ENCODE results near the gene CELF2. TPM values are rescaled to one million over a fixed set of nuclear protein-coding genes. Genes with fewer than 3 reads are reported as not detected.

CELF2 gene
- total RNA-seq, 2 donors from 2014 or later, result 63.2 to 69.4 TPM

- H3K27ac ChIP-seq, result peak overlapping the region; percentile 66 to 92
- peaks cover 0 to 56% of the 10 kb centered on the region in 2 donors for H3K4me1 ChIP-seq
- DNase-seq (ENCODE audit: low spot score), result no peak
- no peak overlapping the region for H3K4me3 ChIP-seq
- no peaks in the 10 kb centered on the region for H3K27me3 ChIP-seq
- H3K9me3 ChIP-seq, result no peaks in the 10 kb centered on the region
- TF ChIP-seq, protein P1, sequence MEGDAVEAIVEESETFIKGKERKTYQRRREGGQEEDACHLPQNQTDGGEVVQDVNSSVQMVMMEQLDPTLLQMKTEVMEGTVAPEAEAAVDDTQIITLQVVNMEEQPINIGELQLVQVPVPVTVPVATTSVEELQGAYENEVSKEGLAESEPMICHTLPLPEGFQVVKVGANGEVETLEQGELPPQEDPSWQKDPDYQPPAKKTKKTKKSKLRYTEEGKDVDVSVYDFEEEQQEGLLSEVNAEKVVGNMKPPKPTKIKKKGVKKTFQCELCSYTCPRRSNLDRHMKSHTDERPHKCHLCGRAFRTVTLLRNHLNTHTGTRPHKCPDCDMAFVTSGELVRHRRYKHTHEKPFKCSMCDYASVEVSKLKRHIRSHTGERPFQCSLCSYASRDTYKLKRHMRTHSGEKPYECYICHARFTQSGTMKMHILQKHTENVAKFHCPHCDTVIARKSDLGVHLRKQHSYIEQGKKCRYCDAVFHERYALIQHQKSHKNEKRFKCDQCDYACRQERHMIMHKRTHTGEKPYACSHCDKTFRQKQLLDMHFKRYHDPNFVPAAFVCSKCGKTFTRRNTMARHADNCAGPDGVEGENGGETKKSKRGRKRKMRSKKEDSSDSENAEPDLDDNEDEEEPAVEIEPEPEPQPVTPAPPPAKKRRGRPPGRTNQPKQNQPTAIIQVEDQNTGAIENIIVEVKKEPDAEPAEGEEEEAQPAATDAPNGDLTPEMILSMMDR (IDR thresholded peaks at IDR 0.05), result no peak
- H3K36me3 ChIP-seq, result no peaks in the 10 kb centered on the region
Observed at GRCh38 chr10:11015446-11015934, 2.2 kb upstream of the CELF2 start.

DNA sequence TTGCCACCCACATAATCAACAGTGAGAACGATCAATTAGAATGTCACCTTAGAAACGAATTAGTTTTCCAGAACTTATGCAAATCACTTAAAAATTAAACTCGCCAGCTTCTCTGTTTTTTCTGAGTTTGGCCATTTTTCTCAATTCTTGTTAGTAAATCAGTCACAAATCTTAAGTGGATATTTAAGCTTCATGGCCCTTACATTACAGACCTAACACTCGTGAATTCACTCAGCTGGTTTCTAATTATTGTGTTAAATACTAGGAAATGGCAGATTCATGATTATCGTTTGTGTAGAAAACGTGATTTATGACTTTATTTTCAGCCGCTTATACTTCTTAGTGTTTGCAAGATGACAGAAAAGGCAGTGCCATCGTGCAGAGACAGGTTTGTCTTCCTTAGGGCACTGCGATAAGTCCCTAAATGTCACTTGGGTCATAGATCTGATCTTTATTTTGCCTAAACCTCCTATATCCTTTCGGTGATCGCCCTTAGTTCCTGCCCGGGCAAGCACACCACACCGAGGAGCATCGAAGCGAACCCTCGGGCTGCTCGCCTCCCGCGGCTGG lies 587 bp upstream of the CELF2 start:
- peak overlapping the region; percentile 92 to 93 for H3K27ac ChIP-seq
- TF ChIP-seq, protein P1 (IDR thresholded peaks at IDR 0.05), result no peak
- H3K9me3 ChIP-seq, result no peaks in the 10 kb centered on the region
- peak overlapping the region; percentile 70 to 87 for H3K4me3 ChIP-seq
- DNase-seq (ENCODE audit: low spot score), result no peak
- H3K4me1 ChIP-seq, result peaks cover 0 to 64% of the 10 kb centered on the region in 2 donors
- no peaks in the 10 kb centered on the region for H3K36me3 ChIP-seq
- no peaks in the 10 kb centered on the region for H3K27me3 ChIP-seq

- no peak for DNase-seq (ENCODE audit: low spot score)
- Histone ChIP-seq H3K27ac (peak overlapping the region; percentile 95 to 97), H3K36me3 (no peaks in the 10 kb centered on the region), H3K4me1 (peaks cover 0 to 64% of the 10 kb centered on the region in 2 donors), H3K9me3 (no peaks in the 10 kb centered on the region), H3K27me3 (no peaks in the 10 kb centered on the region), H3K4me3 (peak overlapping the region; percentile 70 to 87)
- TF ChIP-seq, protein P1 (IDR thresholded peaks at IDR 0.05), result no peak
Observed at GRCh38 chr10:11018432-11018841, 765 bp downstream of the CELF2 start.

GRCh38 chr10:11018855-11019631 lies 1.4 kb downstream of the CELF2 start:
- Histone ChIP-seq H3K4me1 (peaks cover 0 to 64% of the 10 kb centered on the region in 2 donors), H3K27ac (peak overlapping the region; percentile 95 to 97), H3K36me3 (no peaks in the 10 kb centered on the region), H3K27me3 (no peaks in the 10 kb centered on the region), H3K9me3 (no peaks in the 10 kb centered on the region), H3K4me3 (peak overlapping the region; percentile 70 to 87)
- DNase-seq (ENCODE audit: low spot score), result no peak
- TF ChIP-seq, protein P1 (IDR thresholded peaks at IDR 0.05), result no peak

DNA sequence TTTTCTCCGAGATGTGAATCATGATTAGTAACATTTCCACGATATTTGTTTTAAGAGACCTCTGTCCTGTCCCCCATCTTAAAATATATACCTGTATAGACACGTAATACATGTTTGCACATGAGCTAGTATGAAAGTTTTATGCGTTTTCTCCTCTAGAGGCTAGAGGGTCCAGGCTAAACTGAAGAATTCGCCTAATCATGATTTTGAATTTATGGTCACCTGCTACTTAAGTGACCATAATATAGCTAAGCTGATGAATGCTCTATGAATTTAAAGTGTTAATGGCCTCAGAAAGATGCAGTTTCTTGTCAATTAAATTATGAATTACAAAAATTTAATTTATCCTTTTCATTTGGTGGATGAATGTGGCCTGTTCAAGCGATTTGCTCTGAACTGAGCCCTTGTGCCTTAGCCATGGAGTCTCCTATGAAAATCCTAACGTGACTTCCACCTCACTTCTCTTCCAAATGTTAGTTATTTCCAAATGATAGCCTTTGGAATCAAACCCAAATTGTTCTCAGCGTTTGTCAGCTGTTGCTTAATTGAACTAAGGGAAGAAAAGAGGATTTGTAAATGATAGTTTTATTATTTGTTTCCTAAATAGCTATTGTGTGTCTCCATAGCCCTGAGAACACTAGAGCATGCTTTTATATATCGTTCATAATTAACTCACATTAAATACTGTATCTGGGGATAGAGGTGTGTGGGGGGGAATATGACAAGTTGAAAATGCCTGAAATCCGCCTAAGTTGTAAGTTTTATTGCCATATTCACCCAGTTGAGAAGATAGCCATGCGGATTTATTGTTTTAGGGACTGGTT lies 2.3 kb downstream of the CELF2 start:
- Histone ChIP-seq H3K36me3 (no peaks in the 10 kb centered on the region), H3K4me3 (peak overlapping the region; percentile 70 to 87), H3K4me1 (peaks cover 0 to 60% of the 10 kb centered on the region in 2 donors), H3K27me3 (no peaks in the 10 kb centered on the region), H3K9me3 (no peaks in the 10 kb centered on the region), H3K27ac (peak overlapping the region; percentile 95 to 97)
- DNase-seq (ENCODE audit: low spot score), result no peak
- TF ChIP-seq, protein P1 (IDR thresholded peaks at IDR 0.05), result no peak
